ENCODE data around the gene CRACR2B.

GRCh38 chr11:866481-866880 is 38.8 kb downstream of the CRACR2B start:
- TF ChIP-seq POLR2A (IDR thresholded peaks at IDR 0.05) (no peak), CTCF (IDR thresholded peaks at IDR 0.05) (no peak)
